GM19035 (cell line): ENCODE measurements around the gene ARNT2.

Source experiments
- ATAC-seq: cut with Tn5 transposase; IDR thresholded peaks from one replicate; pipeline ENCODE4 v1.9.1; 2021; ENCODE audit not compliant: unreplicated experiment

ARNT2 gene

GRCh38 chr15:80405970-80406369, 1.8 kb downstream of the ARNT2 start:
- ATAC-seq = no peak

GRCh38 chr15:80411788-80412288, 7.7 kb downstream of the ARNT2 start:
- no peak for ATAC-seq

- ATAC-seq = no peak
Measured at GRCh38 chr15:80414546-80415357, 10.6 kb downstream of the ARNT2 start.

GRCh38 chr15:80415358-80415670, 11.1 kb downstream of the ARNT2 start:
- ATAC-seq = no peak

GRCh38 chr15:80416702-80417101, 12.5 kb downstream of the ARNT2 start:
- no peak for ATAC-seq

- no peak for ATAC-seq
Measured at GRCh38 chr15:80418892-80419537, 14.8 kb downstream of the ARNT2 start.

- no peak for ATAC-seq
Measured at GRCh38 chr15:80419546-80419945, 15.4 kb downstream of the ARNT2 start.

- no peak for ATAC-seq
Measured at GRCh38 chr15:80420658-80421057, 16.5 kb downstream of the ARNT2 start.

GRCh38 chr15:80423215-80423614, 19.0 kb downstream of the ARNT2 start:
- ATAC-seq = no peak

GRCh38 chr15:80424381-80424780, 20.2 kb downstream of the ARNT2 start:
- ATAC-seq = no peak

GRCh38 chr15:80426316-80426715, 22.1 kb downstream of the ARNT2 start:
- no peak for ATAC-seq

- ATAC-seq = no peak
Measured at GRCh38 chr15:80429964-80430363, 25.8 kb downstream of the ARNT2 start.

GRCh38 chr15:80431635-80432344, 27.6 kb downstream of the ARNT2 start:
- no peak for ATAC-seq

GRCh38 chr15:80432345-80432702, 28.1 kb downstream of the ARNT2 start:
- ATAC-seq = no peak

- ATAC-seq = no peak
Measured at GRCh38 chr15:80433836-80434235, 29.7 kb downstream of the ARNT2 start.

- no peak for ATAC-seq
Measured at GRCh38 chr15:80434926-80435720, 30.9 kb downstream of the ARNT2 start.

- ATAC-seq = no peak
Measured at GRCh38 chr15:80436511-80437307, 32.5 kb downstream of the ARNT2 start.

- ATAC-seq = no peak
Measured at GRCh38 chr15:80437334-80437891, 33.2 kb downstream of the ARNT2 start.

- ATAC-seq = no peak
Measured at GRCh38 chr15:80439140-80439539, 35.0 kb downstream of the ARNT2 start.

- ATAC-seq = no peak
Measured at GRCh38 chr15:80440024-80440423, 35.8 kb downstream of the ARNT2 start.
